Osteoblast (primary cell): ENCODE measurements around the gene ARHGAP42. TPM values are rescaled to one million over a fixed set of nuclear protein-coding genes. Genes with fewer than 3 reads are reported as not detected.
A peak's percentile ranks its signal among the peaks of the same experiment; 100 is the strongest.

Source experiments
- DNase-seq: peaks from one replicate; pipeline ENCODE4 v3.0.0; 2011; ENCODE audit warnings: low spot score, mixed read lengths; ENCODE audit not compliant: insufficient read length; ENCODE audit errors: missing footprints
- H2AFZ ChIP-seq: 2 replicates; pipeline ENCODE4 v1.6.0; 2011; ENCODE audit warnings: mild to moderate bottlenecking, low read length
- H3K27ac ChIP-seq: 2 replicates; pipeline ENCODE4 v1.5.1; 2011; ENCODE audit warnings: mild to moderate bottlenecking, low read depth, low read length, moderate library complexity
- H3K27me3 ChIP-seq: 2 replicates; pipeline ENCODE4 v1.6.0; 2012; ENCODE audit warnings: mild to moderate bottlenecking, control low read depth, inconsistent platforms, low read length, moderate library complexity; ENCODE audit not compliant: insufficient read depth
- H3K36me3 ChIP-seq: 2 replicates; pipeline ENCODE4 v1.5.1; 2011; ENCODE audit warnings: mild to moderate bottlenecking, low read length, control low read depth, moderate library complexity; ENCODE audit not compliant: insufficient read depth
- H3K4me1 ChIP-seq: 2 replicates; pipeline ENCODE4 v1.5.1; 2011; ENCODE audit warnings: mild to moderate bottlenecking, low read length, control low read depth, moderate library complexity; ENCODE audit not compliant: insufficient read depth
- H3K4me2 ChIP-seq: 2 replicates; pipeline ENCODE4 v1.6.0; 2011; ENCODE audit warnings: mild to moderate bottlenecking, low read length; ENCODE audit not compliant: insufficient read depth
- H3K4me3 ChIP-seq: fragments of 200-600 bp; sonication (generic); 3 replicates; pipeline ENCODE4 v1.5.1; 2012; ENCODE audit warnings: mild to moderate bottlenecking, low read length, inconsistent platforms; ENCODE audit not compliant: insufficient read depth
- H3K79me2 ChIP-seq: 2 replicates; pipeline ENCODE4 v1.6.0; 2012; ENCODE audit warnings: mild to moderate bottlenecking, low read length, control low read depth, inconsistent platforms; ENCODE audit not compliant: insufficient read depth
- H3K9me3 ChIP-seq: 2 replicates; pipeline ENCODE4 v1.5.1; 2011; ENCODE audit warnings: low read depth, low read length, control low read depth
- H4K20me1 ChIP-seq: 2 replicates; pipeline ENCODE4 v1.6.0; 2012; ENCODE audit warnings: mild to moderate bottlenecking, low read length, control low read depth; ENCODE audit not compliant: insufficient read depth
- total RNA-seq: library from RNA; depleted of rRNA; stranded (reverse); fragments of >200 nt; gene quantifications from 2 replicates; pipeline ENCODE4 v1.2.3, GENCODE V29; 2012
- TF ChIP-seq, protein P1 (sequence below): IDR thresholded peaks from 2 replicates; pipeline ENCODE4 v1.5.1; 2011; ENCODE audit warnings: mild to moderate bottlenecking, low read depth, low read length, moderate library complexity; ENCODE audit errors: extremely low read depth

Gene ARHGAP42
- total RNA-seq, 1 donor: 9.4 TPM

DNA sequence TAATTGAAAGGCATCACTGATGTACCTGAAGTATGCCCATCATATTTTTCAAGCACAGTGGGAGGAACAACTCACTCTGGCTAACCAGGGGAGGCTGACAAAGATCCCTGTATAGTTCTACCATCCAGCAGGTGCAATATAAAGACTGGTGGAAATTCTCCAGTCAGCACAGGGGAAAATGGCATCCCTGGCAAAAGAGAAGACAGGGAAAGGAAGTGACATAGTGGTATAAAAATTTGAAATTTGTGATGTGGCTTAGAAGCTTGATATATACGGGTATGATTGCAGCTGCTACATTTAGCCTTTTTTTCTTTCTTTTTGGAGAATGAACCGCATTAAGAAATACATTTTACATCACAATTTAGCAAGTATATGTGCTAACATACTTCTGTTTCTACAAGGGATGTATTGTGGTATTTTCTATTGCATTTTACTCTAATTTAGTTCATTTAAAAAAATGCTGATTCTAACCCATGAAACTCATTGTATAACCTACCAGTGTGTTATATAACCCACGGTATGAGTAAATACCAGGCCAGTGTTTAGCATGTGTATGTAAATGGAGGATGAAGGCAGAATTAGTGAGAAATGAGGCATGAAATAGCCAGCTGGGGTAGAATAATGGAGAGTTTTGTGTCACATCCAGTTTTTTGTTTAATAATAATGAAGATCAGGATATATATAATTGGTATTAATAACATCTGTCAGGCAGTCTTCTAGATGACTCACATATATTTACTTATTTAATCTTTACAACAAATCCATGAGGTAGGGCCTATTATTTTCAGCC is 186.1 kb downstream of the ARHGAP42 start:
- H3K4me2 ChIP-seq: no peak overlapping the region
- no peaks in the 10 kb centered on the region for H3K27me3 ChIP-seq
- H3K4me1 ChIP-seq: peaks cover 39% of the 10 kb centered on the region
- H3K79me2 ChIP-seq: no peaks in the 10 kb centered on the region
- H2AFZ ChIP-seq: no peak overlapping the region
- DNase-seq: peak; percentile 46
- H3K4me3 ChIP-seq: no peak overlapping the region
- H3K9me3 ChIP-seq: no peaks in the 10 kb centered on the region
- peak overlapping the region; percentile 5 for H3K27ac ChIP-seq
- TF ChIP-seq, protein P1, sequence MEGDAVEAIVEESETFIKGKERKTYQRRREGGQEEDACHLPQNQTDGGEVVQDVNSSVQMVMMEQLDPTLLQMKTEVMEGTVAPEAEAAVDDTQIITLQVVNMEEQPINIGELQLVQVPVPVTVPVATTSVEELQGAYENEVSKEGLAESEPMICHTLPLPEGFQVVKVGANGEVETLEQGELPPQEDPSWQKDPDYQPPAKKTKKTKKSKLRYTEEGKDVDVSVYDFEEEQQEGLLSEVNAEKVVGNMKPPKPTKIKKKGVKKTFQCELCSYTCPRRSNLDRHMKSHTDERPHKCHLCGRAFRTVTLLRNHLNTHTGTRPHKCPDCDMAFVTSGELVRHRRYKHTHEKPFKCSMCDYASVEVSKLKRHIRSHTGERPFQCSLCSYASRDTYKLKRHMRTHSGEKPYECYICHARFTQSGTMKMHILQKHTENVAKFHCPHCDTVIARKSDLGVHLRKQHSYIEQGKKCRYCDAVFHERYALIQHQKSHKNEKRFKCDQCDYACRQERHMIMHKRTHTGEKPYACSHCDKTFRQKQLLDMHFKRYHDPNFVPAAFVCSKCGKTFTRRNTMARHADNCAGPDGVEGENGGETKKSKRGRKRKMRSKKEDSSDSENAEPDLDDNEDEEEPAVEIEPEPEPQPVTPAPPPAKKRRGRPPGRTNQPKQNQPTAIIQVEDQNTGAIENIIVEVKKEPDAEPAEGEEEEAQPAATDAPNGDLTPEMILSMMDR: no peak
- H4K20me1 ChIP-seq: no peaks in the 10 kb centered on the region
- H3K36me3 ChIP-seq: no peaks in the 10 kb centered on the region

DNA sequence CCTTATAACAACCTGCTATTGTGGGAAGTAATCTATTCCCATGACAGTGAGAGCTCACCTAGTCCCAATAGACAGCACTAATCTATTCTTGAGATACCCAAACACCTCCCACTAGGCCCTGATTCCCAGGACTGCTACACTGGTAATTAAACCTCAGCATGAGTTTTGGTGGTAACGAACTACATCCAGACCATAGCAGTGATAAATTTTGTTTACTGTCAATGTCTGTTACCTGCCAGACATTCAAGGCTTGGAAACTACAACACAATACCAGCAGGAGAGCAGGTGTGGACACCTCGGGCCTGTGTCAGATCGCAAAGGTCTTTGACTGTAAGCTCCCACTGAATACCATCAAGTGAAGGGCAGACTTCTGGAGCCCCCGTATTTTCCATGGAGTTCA is 187.1 kb downstream of the ARHGAP42 start:
- H3K4me3 ChIP-seq: no peak overlapping the region
- no peaks in the 10 kb centered on the region for H4K20me1 ChIP-seq
- peaks cover 48% of the 10 kb centered on the region for H3K4me1 ChIP-seq
- no peaks in the 10 kb centered on the region for H3K79me2 ChIP-seq
- H3K36me3 ChIP-seq: no peaks in the 10 kb centered on the region
- no peaks in the 10 kb centered on the region for H3K27me3 ChIP-seq
- no peaks in the 10 kb centered on the region for H3K9me3 ChIP-seq
- no peak overlapping the region for H2AFZ ChIP-seq
- no peak overlapping the region for H3K4me2 ChIP-seq
- no peak overlapping the region for H3K27ac ChIP-seq
- TF ChIP-seq, protein P1: no peak
- DNase-seq: no peak

DNA sequence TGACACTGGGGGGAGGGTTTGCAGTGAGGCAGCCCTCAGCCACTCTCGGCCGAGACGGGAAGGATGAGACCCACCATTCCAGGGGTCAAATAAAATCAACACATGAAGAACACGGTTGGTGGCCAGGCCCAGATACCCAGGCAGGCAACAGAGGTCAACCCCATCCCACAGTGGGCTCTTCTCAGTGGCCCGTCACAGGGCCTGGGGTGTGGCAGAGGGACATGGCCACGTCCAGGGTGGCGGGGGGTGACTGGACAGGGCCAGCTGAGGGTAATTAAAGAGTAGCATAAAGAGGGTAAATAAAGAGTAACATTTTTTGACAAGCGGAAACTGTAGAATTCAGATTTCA is 188.4 kb downstream of the ARHGAP42 start:
- Histone ChIP-seq H3K4me3 (no peak overlapping the region), H2AFZ (no peak overlapping the region), H3K27me3 (no peaks in the 10 kb centered on the region), H3K79me2 (no peaks in the 10 kb centered on the region), H3K27ac (peak overlapping the region; percentile 87), H3K36me3 (no peaks in the 10 kb centered on the region), H3K9me3 (no peaks in the 10 kb centered on the region), H3K4me1 (peaks cover 48% of the 10 kb centered on the region), H3K4me2 (no peak overlapping the region), H4K20me1 (no peaks in the 10 kb centered on the region)
- TF ChIP-seq, protein P1: no peak
- peak; percentile 10 for DNase-seq

DNA sequence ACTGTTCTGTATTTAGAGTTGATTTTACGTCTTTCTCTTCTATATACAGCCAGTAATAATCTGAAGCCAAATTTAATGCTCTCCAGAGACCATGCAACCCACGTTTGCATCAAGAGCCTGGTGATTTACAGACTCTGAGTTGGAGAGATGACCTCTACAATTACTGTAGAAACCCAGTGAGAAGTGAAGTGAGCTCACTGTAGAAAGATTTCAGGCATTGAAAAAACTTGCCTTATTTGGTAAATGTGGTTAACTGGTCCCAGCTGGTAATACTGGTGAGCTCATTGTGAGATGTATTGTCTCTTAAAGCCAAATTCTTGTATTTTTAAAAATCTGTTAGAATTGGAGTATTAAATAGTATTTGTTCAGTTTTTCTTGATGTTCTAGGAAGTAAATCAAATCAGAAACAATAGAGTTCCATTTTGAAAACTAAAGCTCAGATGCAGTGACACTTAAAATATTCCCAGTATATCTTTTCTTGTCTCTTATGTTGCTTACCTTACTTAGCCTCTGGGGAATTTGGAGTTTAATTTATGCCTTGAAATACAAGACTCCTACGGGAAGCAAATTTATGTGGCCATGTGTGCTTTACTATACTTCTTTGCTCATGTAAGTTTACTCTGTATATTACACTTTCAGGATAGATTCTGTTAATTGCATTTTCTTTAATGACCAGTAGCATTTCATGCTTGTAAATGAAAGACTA is 189.9 kb downstream of the ARHGAP42 start:
- H2AFZ ChIP-seq: no peak overlapping the region
- peak; percentile 85 for DNase-seq
- TF ChIP-seq, protein P1: no peak
- no peaks in the 10 kb centered on the region for H4K20me1 ChIP-seq
- H3K4me2 ChIP-seq: peak overlapping the region; percentile 73
- H3K36me3 ChIP-seq: no peaks in the 10 kb centered on the region
- H3K4me3 ChIP-seq: no peak overlapping the region
- H3K27ac ChIP-seq: peak overlapping the region; percentile 87
- no peaks in the 10 kb centered on the region for H3K27me3 ChIP-seq
- no peaks in the 10 kb centered on the region for H3K9me3 ChIP-seq
- H3K79me2 ChIP-seq: no peaks in the 10 kb centered on the region
- peaks cover 48% of the 10 kb centered on the region for H3K4me1 ChIP-seq
